Stimulated activated CD8-positive, alpha-beta memory T cell treated with anti-CD3 and anti-CD28 coated beads, Interleukin-15, amount 100 ng/mL, for 1 hour (primary cell): ENCODE measurements around the gene SSNA1.

Source experiments
- DNase-seq: peaks from one replicate; pipeline ENCODE4 v3.0.0-alpha.2; 2020; ENCODE audit warnings: low read depth

SSNA1 gene

DNA sequence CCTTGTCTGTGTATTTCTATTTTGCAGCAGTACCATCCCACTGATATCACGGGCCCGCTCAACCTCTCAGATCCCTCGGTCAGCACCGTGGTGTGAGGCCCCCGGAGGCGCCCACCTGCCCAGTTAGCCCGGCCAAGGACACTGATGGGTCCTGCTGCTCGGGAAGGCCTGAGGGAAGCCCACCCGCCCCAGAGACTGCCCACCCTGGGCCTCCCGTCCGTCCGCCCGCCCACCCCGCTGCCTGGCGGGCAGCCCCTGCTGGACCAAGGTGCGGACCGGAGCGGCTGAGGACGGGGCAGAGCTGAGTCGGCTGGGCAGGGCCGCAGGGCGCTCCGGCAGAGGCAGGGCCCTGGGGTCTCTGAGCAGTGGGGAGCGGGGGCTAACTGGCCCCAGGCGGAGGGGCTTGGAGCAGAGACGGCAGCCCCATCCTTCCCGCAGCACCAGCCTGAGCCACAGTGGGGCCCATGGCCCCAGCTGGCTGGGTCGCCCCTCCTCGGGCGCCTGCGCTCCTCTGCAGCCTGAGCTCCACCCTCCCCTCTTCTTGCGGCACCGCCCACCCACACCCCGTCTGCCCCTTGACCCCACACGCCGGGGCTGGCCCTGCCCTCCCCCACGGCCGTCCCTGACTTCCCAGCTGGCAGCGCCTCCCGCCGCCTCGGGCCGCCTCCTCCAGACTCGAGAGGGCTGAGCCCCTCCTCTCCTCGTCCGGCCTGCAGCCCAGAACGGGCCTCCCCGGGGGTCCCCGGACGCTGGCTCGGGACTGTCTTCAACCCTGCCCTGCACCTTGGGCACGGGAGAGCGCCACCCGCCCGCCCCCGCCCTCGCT is 20.5 kb upstream of the SSNA1 start:
- no peak for DNase-seq

DNA sequence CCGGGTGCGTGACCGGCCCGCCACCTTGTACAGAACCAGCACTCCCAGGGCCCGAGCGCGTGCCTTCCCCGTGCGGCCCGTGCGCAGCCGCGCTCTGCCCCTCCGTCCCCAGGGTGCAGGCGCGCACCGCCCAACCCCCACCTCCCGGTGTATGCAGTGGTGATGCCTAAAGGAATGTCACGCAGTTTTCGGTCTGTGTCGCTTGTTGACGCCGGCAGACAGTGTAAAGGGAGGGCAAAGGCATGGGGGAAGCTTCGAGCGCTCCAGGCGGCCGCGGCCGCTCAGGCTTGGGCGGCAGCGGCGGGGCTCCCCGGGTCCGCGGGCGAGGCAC is 19.9 kb upstream of the SSNA1 start:
- no peak for DNase-seq

DNA sequence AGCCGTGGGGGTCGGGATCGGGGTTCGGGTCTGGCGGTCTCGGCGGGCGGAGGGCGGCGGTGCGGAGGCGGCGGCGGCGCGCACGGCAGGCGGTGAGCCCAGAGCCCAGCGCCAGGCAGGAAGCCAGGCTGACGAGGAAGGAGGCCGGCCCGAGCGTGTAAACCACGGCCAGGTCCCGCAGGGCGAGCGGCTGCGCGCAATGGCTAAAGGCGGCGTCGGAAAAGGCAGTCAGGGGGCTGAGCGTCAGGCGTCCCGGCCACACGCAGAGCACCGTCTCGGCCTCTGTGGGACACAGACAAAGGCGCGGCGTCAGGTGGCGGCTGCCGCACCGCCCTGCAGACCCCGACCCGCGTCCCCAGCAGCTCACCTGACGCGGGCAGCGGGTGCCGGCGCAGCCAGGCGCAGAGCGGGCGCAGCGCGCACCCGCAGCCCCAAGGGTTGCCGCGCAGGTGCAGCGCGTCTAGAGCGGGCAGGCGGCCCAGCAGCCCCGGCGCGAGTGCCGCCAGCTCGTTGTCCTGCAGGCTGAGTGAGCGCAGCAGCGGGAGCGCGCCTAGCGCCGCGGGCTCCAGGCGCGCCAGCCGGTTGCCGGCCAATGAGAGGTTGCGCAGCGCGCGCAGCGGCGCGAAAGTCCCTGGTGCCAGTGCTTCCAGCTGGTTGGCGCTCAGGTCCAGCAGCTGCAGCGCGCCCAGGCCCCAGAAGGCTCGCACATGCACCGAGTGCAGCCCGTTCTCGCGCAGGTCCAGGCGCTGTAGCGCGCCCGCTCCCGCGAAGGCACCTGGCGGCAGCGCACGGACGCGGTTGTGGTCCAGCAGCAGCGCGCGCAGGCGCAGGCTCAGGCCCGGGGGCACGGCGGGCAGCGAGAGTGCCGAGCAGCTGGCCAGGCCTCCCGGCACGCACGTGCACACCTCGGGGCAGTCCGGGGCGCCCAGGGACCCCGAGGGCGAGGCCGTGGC is 19.3 kb upstream of the SSNA1 start:
- no peak for DNase-seq

DNA sequence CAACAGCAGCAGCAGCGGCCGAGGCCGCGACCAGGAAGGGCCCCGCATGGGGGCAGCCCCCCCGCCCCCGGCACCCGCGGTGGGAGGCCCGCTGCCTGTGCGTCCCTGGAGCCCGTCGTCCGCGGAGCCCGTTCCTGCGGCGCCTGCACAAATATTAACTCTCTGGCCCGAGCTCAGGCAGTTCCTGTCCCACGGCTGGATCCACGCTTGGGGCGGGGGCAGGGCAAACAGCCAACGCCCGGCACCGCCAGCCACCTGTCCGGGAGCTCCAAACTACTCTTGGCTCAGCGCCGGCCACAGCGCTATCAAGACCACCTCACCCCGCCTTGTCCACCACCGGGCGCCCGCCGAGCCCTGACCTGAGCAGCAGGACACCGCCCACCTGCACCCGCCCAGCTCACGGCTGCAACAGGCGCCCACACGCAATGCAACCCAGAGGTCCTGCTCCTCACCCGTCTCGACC is 18.5 kb upstream of the SSNA1 start, which contains the start of gene LRRC26:
Gene LRRC26 (minus strand): TSS at position 156 of the 463 bp plus-strand sequence. CDS start 108 bp downstream, at position 48.
- DNase-seq = no peak

DNA sequence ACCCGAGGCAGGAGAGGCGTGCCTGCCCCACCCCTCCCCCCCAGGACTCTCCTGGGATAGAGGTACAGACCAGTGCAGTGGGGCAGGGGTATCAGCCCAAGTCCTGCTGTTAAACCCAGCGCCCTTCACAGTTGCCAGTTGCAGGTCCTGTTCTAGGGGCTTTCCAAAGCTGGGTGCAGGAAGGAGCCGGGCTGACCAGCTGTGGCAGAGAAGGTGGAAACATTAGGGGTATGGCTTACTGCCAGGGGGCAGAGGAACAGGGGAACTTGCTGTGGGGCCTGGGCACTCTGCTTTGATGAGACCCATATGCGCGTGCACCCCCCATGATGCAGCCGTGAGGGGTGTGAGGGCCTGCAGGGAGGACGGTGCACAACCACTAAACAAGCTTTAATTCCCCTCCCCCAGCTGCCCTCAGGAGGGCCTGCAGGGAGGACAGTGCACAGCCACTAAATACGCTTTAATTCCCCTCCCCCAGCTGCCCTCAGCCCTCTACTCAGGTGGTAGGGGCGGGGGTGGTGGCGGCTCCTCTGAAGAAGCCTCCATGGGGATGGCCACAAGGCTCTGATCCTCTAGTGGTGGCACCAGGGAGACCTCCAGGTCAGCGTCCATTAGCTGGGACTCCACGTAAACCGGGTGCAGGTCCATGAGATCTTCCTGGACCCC is 17.9 kb upstream of the SSNA1 start:
- no peak for DNase-seq

DNA sequence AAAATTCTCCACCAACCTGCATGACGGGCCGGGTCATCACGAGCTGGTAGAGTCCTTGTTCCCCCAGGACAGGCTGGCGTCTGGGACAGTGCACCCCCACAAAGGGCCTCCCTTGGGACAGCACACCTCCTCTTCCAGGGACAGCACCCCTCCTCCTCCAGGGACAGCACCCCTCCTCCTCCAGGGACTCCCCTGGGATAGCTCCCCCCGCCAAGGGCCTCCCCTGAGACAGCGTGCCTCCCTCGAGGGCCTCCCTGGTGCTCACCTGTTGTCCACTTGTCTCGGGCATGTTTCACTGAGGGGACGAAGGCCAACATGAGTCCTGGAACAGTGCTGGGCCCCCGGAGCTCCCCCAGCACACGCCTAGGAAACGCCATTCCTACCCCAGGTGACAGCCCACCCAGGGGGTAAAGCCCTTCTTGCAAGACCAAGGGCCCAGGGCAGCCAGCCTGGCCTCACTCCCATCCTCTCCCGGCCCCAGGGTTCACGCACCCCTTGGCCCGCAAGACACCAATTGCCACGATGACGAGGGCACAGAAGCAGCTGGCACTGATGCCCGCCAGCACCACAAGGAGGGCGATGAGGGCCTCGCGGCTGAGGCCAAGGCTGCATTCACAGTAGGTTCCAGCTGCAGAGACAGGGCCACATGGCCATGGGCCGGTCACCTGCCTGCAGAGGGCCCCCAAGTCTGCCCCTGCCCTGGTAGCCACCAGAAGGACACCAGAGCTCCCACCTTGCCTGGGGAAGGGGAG is 17.2 kb upstream of the SSNA1 start:
- no peak for DNase-seq

DNA sequence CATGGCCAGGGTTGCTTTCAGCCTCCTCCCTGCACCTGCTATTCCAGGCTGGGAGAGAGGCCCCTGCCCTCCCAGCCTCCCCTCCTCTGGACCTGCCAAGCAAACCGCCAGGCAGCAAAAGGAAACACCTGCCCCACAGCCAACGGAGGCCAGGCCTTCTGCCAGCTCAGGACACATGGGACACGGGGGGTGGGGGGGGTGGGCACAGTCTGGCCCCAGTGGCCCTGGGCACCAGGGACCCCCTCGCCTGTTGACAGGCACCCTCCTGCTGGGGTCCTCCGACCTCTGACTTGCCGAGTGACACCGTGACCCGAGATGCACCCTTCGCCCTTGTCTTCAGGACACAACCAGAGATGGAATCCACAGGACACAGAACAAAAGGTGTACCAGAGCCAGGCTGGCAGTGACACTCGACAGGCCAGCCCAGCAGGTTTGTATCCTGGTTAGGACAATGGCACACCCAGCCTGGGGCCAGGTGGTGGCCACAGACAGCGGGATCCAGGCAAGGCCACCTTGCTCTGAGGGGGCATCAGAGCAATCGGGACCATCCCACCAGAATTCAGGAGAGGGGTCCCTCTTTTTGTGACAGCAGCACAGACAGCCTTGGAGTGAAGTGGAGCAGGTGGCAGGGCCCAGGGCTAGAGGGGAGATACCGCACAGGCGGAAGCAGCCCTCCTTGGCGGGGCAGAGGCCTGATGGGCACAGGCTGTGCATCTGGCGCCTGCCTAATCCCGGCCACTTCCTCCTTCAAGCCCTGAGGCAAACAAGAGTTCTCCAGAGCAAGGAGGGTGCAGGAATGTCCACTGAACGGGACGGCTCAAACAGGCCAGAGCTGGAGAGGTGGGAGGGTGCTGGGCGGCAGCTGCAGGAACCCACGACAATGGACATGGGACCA is 15.3 kb upstream of the SSNA1 start:
- no peak for DNase-seq

DNA sequence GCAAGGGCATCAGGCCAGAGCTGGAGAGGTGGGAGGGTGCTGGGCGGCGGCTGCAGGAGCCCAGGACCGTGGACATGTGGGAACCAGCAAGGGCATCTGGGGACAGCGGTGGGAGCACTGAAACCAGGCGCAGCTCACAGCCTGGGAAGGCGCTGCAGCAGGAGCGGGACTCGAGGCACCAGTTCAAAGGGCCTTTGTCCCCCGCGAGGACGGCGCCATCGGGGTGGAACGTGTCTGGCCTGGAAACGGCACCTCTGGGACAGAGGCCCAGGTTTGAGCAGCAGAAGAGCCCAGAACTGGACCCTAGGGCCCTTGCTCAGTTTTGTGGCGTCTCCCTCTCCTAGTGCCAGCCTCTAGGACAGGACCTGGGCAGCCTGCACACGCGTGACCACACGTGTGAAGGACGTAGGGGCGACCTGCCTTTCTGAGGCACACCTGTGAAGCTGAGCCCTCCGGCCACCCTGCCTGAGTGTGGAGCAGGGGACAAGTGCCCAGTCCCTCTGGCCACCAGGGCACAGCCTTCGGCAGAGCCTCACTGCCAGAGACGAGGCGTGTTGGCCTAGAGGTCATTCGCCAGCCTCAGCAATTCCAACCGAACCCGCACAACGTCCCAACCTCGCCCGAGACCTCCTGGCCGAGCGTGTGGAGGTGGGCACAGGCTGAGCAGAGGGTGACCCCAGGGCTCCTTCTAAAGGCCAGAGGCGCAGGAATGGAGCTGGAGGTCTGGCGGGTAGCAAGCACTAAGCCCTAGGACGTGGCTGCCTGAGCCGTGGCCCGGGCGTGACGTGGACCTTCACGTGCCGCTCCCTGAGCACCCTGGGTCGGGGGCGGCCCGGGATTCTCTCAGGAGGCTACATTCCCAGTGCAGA is 14.4 kb upstream of the SSNA1 start:
- DNase-seq = no peak

DNA sequence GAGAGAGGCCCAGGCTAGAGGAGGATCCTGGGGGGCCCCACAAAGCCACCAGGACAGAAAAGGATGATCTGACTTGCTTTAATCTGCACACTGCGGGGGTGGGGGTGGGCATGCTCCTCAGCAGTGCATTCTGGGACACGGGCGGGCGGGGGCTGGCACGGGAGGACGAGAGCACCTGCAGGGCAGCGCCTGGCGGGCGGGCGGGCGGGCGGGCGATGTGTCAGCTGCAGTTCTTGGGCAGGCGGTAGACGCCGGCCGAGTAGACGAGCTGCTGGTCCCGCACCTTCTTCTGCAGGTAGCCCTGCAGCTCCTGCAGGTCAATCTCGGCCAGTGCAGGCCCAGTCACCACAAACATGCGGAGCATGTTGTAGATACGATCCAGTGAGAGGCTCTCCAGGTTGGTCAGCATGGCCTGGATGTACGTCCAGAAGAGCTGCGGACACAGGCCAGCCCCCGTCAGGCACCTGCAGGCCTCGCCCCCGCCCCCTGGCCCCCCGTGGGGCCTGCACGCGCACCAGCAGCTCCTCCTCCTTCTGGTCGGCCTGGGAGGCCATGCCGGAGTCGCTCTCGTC is 13.7 kb upstream of the SSNA1 start:
- no peak for DNase-seq

DNA sequence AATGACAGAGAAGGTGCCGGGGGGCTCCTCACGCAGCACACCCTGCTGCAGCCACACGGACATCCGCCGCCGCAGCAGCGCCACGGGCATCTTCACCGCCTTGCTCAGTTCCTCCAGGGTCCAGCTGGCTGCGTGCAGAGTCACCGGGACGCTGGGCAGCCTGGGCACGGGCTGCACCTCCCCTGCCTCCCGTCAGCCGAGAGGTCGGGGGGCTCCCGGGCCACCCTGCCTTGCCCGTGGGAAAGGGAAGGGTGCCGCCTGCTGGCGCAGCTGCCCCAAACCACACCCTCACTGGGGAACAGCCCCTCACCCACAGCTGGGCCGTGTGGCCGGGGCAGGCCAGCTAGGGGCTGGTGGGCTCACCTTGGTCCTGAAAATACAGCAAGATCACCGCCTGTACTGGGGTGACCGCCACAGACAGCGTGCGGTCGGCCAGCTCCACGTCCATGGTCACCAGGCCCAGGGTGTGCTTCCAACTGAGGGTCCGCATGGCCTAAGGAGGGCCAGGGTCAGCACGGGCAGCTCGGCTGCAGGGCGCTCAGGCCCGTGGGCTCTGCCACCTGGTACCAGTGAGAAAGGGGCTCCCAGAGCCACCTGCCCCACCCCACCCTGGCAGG is 13.0 kb upstream of the SSNA1 start:
- no peak for DNase-seq

DNA sequence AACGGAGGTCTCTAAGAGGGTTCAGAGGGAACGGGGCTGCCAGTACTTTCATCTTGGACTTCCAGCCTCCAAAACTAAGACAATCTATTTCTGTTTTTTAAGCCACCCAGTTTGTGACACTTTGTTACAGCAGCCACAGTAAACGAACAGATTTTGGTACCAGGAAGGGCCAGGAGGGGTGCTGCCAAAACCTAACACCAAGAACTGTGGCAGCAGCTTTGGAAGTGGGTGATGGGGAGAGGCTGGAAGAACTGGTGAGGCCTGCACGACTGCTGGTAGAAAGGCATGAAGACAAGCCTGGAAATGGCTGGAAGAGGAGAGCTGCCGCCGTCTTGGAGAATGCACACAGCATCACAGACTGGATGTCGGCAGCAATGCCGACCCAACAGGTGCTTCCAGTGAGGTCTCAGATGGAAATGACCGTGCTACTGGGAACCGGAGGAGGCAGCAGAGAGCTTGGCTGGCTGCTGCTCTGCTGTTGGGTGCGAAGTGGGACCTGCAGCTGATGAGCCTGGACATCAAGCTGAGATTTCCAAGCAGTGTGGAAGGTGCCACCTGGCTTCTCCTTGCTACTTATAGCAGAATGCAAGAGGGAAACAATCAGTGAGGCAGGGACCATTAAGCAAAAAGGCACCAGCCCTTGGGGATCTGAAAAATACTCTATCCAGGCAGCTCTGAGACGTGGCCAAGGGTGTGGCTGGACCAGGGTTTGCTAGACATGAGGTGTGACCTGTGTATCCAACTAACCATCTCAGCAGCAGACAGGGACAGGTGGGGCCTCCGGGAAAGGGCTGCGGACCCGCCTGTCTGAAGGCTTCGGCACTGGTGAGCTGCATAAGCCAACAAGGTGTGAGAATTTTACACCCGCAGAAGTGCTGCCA is 11.9 kb upstream of the SSNA1 start:
- no peak for DNase-seq

DNA sequence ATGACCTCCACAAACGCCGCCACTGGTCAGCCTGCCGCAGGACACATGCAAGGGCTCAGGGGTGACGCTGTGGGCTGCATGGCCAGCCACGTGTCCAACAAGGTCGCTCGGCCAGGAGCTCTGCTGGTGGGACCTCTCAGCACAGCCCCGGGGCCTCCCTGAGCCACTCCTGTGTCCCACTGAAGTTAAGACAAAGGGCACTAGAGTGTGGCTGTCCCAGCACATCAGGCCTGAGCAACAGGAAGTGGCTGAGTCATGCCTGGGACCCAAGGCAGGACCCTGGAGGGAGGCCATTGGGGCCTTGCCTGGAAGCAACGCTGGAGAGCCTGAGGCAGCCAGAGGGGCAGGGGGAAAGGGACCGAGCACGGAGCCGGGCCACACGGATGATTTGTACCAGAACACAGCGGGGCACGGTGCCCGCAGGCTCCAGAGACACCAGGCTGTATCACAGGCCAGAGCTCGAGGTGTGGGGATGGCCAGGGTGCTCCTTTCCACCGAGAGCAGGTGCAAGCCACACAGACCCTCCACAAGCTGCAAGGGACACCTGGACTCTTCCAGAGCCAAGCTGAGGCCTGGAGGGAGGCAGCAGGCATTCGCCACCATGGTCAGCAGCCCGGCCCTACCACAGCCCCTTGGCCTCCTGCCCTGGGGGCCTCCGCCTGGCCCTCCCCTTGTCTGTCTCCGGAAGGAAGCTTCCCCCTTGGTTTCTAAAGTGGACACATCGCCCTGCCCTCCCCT is 10.1 kb upstream of the SSNA1 start:
- DNase-seq = no peak

DNA sequence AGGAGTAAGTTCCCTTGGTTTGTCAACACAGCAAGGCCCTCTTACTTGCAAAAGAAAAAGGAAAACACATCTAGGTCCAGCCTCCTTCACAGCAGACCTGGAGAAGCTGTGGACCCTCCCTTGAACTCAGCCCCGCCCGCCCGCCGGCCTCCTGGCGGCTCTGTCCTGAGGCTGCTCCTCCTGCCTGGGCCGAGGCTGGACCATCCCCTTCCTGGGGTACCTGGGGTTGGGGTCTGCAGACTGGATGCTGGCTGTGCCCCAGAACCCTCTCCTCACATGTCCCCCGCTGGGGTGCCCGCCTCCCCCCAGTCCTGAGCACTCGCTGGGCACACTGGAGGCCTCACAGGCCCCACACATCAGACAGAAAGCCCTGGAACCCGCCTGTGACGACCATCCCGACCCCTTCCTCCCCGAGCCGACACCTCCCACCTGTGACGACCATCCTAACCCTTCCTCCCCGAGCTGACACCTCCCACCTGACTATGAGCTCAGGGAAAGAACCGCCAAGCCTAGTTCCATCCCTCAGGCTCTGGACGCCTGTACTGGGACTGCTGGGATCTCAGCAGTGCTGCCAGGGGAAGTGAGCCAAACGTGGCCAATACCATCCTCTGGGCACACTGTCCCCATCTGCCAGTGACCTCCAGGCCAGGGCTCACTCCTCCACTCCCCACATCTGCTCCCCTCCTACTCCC is 9.4 kb upstream of the SSNA1 start:
- DNase-seq = no peak

DNA sequence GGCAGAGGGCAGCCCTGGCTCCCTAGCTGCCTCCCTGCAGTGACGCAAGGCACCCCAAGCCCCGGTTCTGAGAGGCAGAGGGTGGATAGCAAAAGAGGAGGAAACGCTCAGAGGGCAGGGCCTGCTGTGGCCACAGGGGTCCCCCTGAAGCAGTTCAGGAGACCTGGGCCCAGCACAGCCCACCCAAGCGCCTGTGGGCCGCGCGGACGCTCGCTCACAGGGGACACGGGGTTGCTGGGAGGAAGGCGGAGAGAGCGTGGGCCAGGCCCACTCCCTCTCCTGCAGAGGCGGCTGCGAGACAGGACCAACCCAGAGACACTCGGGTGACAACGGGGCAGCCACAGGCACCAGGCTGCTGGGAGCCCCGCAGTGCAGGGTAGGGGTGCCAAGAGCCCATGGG is 8.7 kb upstream of the SSNA1 start:
- no peak for DNase-seq

DNA sequence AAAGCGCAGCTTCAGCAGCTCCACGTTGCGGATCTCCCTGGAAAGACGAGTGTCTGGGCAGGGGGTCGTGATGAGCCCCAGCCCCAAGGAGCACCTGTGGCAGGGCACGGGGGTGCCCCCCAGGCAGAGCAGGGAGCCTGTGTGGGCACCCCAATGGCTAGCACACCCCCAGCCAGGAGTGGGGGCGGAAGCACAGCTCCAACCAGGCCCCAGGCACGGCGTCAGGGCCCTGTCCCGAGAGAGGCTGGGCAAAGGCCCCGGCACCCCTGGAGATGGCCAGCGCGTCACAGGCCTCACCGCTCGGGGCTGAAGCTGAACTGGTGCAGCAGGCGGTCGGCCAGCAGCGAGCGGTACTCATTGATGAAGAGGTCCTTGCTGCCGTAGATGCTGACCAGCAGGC is 8.0 kb upstream of the SSNA1 start:
- no peak for DNase-seq

DNA sequence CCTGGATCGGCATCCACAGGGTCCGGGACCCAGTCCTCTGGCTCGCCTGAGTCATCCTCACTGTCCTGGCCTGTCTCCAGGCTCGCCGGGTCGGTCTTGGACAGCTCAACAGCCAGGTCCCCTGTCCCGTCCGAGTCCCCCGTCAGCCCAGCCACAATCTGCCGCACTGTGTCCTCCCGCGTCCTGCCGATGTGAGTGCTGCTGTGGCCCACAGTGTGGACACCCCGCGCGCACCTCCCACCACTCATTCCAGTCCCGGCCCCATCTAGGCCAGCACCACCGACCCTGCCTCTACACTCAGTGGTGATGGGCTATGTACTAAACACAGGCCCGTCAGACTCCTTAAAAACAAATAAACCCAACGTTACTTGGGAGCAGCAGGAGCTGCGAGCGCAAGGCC is 6.8 kb upstream of the SSNA1 start:
- no peak for DNase-seq

DNA sequence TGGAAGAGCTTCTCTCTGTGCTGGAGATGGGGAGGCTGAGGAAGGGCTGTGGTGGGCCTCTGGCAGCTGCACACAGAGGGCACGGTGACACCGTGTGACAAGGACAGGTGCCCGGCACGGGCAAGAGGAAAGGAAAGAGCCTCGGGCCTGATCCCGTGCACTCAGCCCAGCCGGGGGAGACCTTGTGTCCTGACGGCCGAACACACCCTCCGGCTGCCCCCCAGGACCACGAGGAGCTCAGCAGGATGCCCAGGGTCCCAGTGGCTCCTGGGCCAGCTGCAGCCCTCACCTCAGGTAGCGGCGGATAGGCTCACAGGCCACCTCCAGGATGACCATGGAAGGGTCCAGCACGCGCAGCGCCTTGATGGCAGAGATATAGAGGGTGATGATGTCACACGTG is 5.6 kb upstream of the SSNA1 start:
- DNase-seq = no peak
